HepG2 (cell line): ENCODE results near the gene TAF6L. TPM values are rescaled to one million over a fixed set of nuclear protein-coding genes. Genes with fewer than 3 reads are reported as not detected.

Experiments used
- GABPB1 ChIP-seq: IDR thresholded peaks from 2 replicates; pipeline ENCODE4 v1.6.1; 2016; ENCODE audit warnings: mild to moderate bottlenecking, missing genetic modification reagents, moderate library complexity, missing compliant biosample characterization
- HIVEP1 ChIP-seq: sonication (generic); formaldehyde crosslinking; IDR thresholded peaks from 2 replicates; pipeline ENCODE4 v1.4.0; 2020; ENCODE audit warnings: mild to moderate bottlenecking, missing genetic modification reagents
- JARID2 ChIP-seq: sonication (generic); formaldehyde crosslinking; IDR thresholded peaks from 2 replicates; pipeline ENCODE4 v1.8.1; 2023; ENCODE audit warnings: missing genetic modification reagents, inconsistent platforms; ENCODE audit not compliant: insufficient replicate concordance
- POLR2G ChIP-seq: fragments of 200-400 bp; formaldehyde crosslinking; IDR thresholded peaks from 2 replicates; pipeline ENCODE4 v1.6.1; 2018; ENCODE audit warnings: mild to moderate bottlenecking, low read depth, low read length, moderate library complexity
- SIX1 ChIP-seq: sonication (generic); formaldehyde crosslinking; IDR thresholded peaks from 2 replicates; pipeline ENCODE4 v1.4.0; 2020; ENCODE audit warnings: missing genetic modification reagents, borderline replicate concordance
- YEATS2 ChIP-seq: sonication (generic); formaldehyde crosslinking; IDR thresholded peaks from 2 replicates; pipeline ENCODE4 v1.4.0; 2020; ENCODE audit warnings: missing genetic modification reagents, borderline replicate concordance
- ZBTB7A ChIP-seq: sonication (generic); formaldehyde crosslinking; IDR thresholded peaks from 2 replicates; pipeline ENCODE4 v1.8.0; 2022; ENCODE audit warnings: mild to moderate bottlenecking, missing genetic modification reagents
- ZBTB8A ChIP-seq: sonication (generic); formaldehyde crosslinking; IDR thresholded peaks from 2 replicates; pipeline ENCODE4 v1.4.0; 2020; ENCODE audit warnings: mild to moderate bottlenecking, low read depth, missing genetic modification reagents, borderline replicate concordance
- ZNF121 ChIP-seq: sonication (generic); formaldehyde crosslinking; IDR thresholded peaks from 2 replicates; pipeline ENCODE4 v1.5.0; 2020; ENCODE audit warnings: mild to moderate bottlenecking, missing genetic modification reagents
- ZNF180 ChIP-seq: sonication (generic); formaldehyde crosslinking; IDR thresholded peaks from 2 replicates; pipeline ENCODE4 v1.4.0; 2020; ENCODE audit warnings: low read depth, missing genetic modification reagents, borderline replicate concordance
- ZNF510 ChIP-seq: sonication (generic); formaldehyde crosslinking; IDR thresholded peaks from 2 replicates; pipeline ENCODE4 v1.4.0; 2020; ENCODE audit warnings: low read depth, mild to moderate bottlenecking, missing genetic modification reagents
- polyA plus RNA-seq, 8 experiments: library from polyadenylated mRNA; depleted of rRNA in 3 of 8; stranded (reverse) in 7 of 8; unstranded in 1 of 8; fragments of >200 nt; fragmentation: Illumina TruSeq in 4 of 8; extraction: Trizol in 4 of 8; gene quantifications; 2 replicates each; pipeline versions ENCODE4 v1.2.1 to v1.2.3, GENCODE V29; 2011 to 2016; ENCODE audit warnings: low read depth in 4 of 8, missing spikeins in 1 of 8, mixed read lengths in 1 of 8; ENCODE audit not compliant: insufficient read depth in 1 of 8
- total RNA-seq, 5 experiments: library from RNA; depleted of rRNA; stranded (reverse); fragments of >200 nt; fragmentation: Illumina TruSeq; extraction: Trizol; gene quantifications; 2 replicates each; pipeline ENCODE4 v1.2.3, GENCODE V29; 2016; ENCODE audit warnings: low read depth in 1 of 5
- TF ChIP-seq, protein P1 (sequence below): sonication (generic); formaldehyde crosslinking; IDR thresholded peaks from 2 replicates; pipeline ENCODE4 v1.8.0; 2022; ENCODE audit warnings: low read depth, missing genetic modification reagents
- TF ChIP-seq, protein P2 (sequence below): sonication (generic); formaldehyde crosslinking; IDR thresholded peaks from 2 replicates; pipeline ENCODE4 v1.4.0; 2020; ENCODE audit warnings: mild to moderate bottlenecking, missing genetic modification reagents
- TF ChIP-seq, protein P3 (sequence below): sonication (generic); formaldehyde crosslinking; IDR thresholded peaks from 2 replicates; pipeline ENCODE4 v1.4.0; 2020; ENCODE audit warnings: missing genetic modification reagents
- TF ChIP-seq, protein P4 (sequence below): sonication (generic); formaldehyde crosslinking; IDR thresholded peaks from 2 replicates; pipeline ENCODE4 v1.4.0; 2020; ENCODE audit warnings: missing genetic modification reagents, borderline replicate concordance

Gene TAF6L
- total and polyA plus RNA-seq, 2 of the 13 experiments (the other 11 are each of a cell fraction or from before 2014, with no cell fraction given): 12.6 to 19.4 TPM

DNA sequence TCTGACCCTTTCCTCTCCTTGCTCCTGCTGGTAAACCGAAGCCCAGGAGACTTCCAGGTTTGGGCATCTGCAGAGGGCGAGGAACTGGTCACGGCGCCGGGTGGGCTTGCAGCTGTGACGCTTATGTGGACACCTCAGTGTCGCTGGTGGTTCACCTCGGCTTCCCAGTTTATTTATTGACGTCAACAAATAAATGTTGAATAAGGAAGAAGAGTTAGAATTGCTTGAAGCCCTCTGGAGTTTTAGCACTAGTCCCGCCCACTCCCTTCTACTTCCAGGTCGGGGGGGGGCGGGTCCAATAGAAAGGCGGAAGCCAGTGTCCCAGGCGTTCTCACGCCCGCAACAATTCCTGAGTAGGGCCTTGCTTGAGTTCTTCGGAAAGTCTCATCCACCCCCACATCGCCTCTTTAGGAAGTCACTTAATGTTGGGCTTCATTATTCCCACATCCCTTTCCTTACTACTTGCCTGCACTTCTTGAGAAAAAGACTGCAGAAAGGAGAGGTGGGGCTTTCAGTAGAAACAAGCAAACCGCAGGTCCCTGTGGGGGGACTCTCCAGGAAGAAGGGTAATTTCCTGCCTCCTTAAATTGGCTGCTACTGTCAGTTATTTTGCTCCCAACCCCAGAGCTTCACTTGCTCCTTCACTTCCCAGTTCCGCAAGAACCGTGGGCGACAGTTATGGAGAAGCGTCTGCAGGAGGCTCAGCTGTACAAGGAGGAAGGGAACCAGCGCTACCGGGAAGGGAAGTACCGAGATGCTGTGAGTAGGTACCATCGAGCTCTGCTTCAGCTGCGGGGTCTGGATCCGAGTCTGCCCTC is 42.8 kb upstream of the TAF6L start, which contains the start of gene TTC9C (continued):
- TF ChIP-seq, protein P1, sequence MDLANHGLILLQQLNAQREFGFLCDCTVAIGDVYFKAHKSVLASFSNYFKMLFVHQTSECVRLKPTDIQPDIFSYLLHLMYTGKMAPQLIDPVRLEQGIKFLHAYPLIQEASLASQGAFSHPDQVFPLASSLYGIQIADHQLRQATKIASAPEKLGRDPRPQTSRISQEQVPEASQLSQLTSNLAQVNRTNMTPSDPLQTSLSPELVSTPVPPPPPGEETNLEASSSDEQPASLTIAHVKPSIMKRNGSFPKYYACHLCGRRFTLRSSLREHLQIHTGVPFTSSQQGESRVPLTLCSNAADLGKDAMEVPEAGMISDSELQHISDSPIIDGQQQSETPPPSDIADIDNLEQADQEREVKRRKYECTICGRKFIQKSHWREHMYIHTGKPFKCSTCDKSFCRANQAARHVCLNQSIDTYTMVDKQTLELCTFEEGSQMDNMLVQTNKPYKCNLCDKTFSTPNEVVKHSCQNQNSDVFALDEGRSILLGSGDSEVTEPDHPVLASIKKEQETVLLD: no peak
- TF ChIP-seq ZBTB7A (no peak), ZNF180 (no peak), ZNF121 (CRISPR knock-in tag) (no peak), JARID2 (CRISPR knock-in tag) (peak; percentile 80), ZBTB8A (CRISPR knock-in tag) (peak; percentile 27; the same call in 1 of the 2 replicates), SIX1 (CRISPR knock-in tag) (no peak), POLR2G (peak; percentile 80), ZNF510 (no peak), GABPB1 (peak; percentile 93), YEATS2 (CRISPR knock-in tag) (peak; percentile 65; the same call in 1 of the 2 replicates), HIVEP1 (CRISPR knock-in tag) (no peak)
- TF ChIP-seq, protein P2, sequence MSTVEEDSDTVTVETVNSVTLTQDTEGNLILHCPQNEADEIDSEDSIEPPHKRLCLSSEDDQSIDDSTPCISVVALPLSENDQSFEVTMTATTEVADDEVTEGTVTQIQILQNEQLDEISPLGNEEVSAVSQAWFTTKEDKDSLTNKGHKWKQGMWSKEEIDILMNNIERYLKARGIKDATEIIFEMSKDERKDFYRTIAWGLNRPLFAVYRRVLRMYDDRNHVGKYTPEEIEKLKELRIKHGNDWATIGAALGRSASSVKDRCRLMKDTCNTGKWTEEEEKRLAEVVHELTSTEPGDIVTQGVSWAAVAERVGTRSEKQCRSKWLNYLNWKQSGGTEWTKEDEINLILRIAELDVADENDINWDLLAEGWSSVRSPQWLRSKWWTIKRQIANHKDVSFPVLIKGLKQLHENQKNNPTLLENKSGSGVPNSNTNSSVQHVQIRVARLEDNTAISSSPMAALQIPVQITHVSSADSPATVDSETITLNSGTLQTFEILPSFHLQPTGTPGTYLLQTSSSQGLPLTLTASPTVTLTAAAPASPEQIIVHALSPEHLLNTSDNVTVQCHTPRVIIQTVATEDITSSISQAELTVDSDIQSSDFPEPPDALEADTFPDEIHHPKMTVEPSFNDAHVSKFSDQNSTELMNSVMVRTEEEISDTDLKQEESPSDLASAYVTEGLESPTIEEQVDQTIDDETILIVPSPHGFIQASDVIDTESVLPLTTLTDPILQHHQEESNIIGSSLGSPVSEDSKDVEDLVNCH (CRISPR knock-in tag): no peak
- TF ChIP-seq, protein P3, sequence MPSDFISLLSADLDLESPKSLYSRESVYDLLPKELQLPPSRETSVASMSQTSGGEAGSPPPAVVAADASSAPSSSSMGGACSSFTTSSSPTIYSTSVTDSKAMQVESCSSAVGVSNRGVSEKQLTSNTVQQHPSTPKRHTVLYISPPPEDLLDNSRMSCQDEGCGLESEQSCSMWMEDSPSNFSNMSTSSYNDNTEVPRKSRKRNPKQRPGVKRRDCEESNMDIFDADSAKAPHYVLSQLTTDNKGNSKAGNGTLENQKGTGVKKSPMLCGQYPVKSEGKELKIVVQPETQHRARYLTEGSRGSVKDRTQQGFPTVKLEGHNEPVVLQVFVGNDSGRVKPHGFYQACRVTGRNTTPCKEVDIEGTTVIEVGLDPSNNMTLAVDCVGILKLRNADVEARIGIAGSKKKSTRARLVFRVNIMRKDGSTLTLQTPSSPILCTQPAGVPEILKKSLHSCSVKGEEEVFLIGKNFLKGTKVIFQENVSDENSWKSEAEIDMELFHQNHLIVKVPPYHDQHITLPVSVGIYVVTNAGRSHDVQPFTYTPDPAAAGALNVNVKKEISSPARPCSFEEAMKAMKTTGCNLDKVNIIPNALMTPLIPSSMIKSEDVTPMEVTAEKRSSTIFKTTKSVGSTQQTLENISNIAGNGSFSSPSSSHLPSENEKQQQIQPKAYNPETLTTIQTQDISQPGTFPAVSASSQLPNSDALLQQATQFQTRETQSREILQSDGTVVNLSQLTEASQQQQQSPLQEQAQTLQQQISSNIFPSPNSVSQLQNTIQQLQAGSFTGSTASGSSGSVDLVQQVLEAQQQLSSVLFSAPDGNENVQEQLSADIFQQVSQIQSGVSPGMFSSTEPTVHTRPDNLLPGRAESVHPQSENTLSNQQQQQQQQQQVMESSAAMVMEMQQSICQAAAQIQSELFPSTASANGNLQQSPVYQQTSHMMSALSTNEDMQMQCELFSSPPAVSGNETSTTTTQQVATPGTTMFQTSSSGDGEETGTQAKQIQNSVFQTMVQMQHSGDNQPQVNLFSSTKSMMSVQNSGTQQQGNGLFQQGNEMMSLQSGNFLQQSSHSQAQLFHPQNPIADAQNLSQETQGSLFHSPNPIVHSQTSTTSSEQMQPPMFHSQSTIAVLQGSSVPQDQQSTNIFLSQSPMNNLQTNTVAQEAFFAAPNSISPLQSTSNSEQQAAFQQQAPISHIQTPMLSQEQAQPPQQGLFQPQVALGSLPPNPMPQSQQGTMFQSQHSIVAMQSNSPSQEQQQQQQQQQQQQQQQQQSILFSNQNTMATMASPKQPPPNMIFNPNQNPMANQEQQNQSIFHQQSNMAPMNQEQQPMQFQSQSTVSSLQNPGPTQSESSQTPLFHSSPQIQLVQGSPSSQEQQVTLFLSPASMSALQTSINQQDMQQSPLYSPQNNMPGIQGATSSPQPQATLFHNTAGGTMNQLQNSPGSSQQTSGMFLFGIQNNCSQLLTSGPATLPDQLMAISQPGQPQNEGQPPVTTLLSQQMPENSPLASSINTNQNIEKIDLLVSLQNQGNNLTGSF (CRISPR knock-in tag): 0 out of 2 replicates have a peak, but pooled peaks have one; percentile 49
- TF ChIP-seq, protein P4, sequence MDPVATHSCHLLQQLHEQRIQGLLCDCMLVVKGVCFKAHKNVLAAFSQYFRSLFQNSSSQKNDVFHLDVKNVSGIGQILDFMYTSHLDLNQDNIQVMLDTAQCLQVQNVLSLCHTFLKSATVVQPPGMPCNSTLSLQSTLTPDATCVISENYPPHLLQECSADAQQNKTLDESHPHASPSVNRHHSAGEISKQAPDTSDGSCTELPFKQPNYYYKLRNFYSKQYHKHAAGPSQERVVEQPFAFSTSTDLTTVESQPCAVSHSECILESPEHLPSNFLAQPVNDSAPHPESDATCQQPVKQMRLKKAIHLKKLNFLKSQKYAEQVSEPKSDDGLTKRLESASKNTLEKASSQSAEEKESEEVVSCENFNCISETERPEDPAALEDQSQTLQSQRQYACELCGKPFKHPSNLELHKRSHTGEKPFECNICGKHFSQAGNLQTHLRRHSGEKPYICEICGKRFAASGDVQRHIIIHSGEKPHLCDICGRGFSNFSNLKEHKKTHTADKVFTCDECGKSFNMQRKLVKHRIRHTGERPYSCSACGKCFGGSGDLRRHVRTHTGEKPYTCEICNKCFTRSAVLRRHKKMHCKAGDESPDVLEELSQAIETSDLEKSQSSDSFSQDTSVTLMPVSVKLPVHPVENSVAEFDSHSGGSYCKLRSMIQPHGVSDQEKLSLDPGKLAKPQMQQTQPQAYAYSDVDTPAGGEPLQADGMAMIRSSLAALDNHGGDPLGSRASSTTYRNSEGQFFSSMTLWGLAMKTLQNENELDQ: no peak
